ENCODE results near the gene SYNDIG1. TPM values are rescaled to one million over a fixed set of nuclear protein-coding genes. Genes with fewer than 3 reads are reported as not detected.

SYNDIG1 gene
- total RNA-seq, 1 experiment from 2014 or later, result 5.4 TPM

DNA sequence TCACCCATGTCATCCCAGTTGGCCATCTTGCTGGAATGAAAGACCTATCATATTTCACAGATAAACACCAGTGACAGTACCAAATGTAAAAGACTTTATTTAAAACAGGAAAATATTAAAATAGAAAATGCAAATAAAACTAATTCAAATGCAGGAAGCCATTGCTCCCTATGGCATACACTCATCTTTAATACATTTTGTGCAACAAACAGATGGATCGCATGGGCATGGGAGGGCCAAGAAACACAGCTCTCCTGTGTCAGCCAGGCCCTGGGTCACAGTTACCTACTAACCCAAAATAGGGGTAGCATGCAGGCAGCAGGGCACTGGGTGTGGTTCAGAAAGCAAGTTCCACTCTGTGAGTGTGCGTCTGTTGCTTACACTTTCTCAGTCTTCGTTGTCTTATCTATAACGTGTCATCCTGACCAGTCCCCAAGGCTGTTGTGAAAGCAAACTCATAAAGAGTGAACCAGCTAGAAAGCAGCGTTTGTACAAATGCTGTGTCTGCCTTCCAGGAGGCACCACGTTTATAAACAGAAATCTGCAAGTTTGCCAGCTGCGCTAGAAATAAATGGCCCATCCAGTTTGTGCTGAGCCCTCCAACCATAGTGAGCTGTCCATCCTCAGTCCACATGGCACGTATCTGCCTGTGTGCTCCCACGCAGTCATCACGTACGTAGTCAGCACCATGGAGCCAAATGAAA lies 180.5 kb downstream of the SYNDIG1 start:
- Histone ChIP-seq H3K14ac (ENCODE audit: insufficient read depth, low read length) (no peak overlapping the region), H3K23me2 (ENCODE audit: insufficient read length, low read depth, low read length, poor library complexity, severe bottlenecking) (no peaks in the 10 kb centered on the region), H4K20me1 (ENCODE audit: control insufficient read depth, insufficient read depth, insufficient read length) (no peaks in the 10 kb centered on the region), H3T11ph (ENCODE audit: low read length) (no peak overlapping the region), H2AK5ac (ENCODE audit: insufficient read length, low read length) (no peak overlapping the region), H2BK120ac (ENCODE audit: low read depth, low read length, poor library complexity, severe bottlenecking) (no peak overlapping the region), H3K23ac (ENCODE audit: insufficient read length, low read depth, low read length) (no peak overlapping the region), H3K56ac (ENCODE audit: insufficient read length, low read depth, low read length) (no peak overlapping the region), H3K18ac (ENCODE audit: insufficient read length, low read depth, low read length) (no peak overlapping the region), H4K5ac (ENCODE audit: insufficient read length, low read depth, low read length) (no peak overlapping the region), H4K8ac (replicated peaks; ENCODE audit: insufficient read length, low read depth, low read length) (no peak overlapping the region), H3K27me3 (ENCODE audit: insufficient read depth, low read length) (no peaks in the 10 kb centered on the region), H2BK15ac (ENCODE audit: low read depth, low read length) (no peak overlapping the region), H3K27ac (ENCODE audit: insufficient read length, low read depth, low read length) (no peak overlapping the region), H3K79me2 (ENCODE audit: insufficient read depth, low read length) (no peaks in the 10 kb centered on the region), H3K9me3 (ENCODE audit: control insufficient read depth, low read depth, low read length) (no peaks in the 10 kb centered on the region), H3K4me2 (ENCODE audit: insufficient read depth, insufficient read length, low read length) (no peak overlapping the region), H2BK12ac (ENCODE audit: insufficient read length, low read depth, low read length) (no peak overlapping the region), H3K79me1 (ENCODE audit: insufficient read depth, low read depth, low read length, poor library complexity, severe bottlenecking) (no peaks in the 10 kb centered on the region), H3K9ac (ENCODE audit: extremely low read depth, insufficient read length, low read length) (no peak overlapping the region), H3K4me1 (ENCODE audit: insufficient read depth, low read length) (no peaks in the 10 kb centered on the region), H2BK5ac (ENCODE audit: insufficient read length, low read length) (no peak overlapping the region), H2AFZ (ENCODE audit: low read length) (no peak overlapping the region), H3K4ac (ENCODE audit: low read depth, low read length) (no peak overlapping the region), H2BK20ac (ENCODE audit: low read depth, low read length, poor library complexity, severe bottlenecking) (no peak overlapping the region), H4K91ac (ENCODE audit: insufficient read length, low read depth, low read length) (no peak overlapping the region)
- DNase-seq, result no peak
- WGBS (ENCODE audit: extremely low coverage, insufficient read length, low lambda C conversion rate), result no CpG with 5 or more reads among the region's 11 CpGs
- TF ChIP-seq, protein P1, sequence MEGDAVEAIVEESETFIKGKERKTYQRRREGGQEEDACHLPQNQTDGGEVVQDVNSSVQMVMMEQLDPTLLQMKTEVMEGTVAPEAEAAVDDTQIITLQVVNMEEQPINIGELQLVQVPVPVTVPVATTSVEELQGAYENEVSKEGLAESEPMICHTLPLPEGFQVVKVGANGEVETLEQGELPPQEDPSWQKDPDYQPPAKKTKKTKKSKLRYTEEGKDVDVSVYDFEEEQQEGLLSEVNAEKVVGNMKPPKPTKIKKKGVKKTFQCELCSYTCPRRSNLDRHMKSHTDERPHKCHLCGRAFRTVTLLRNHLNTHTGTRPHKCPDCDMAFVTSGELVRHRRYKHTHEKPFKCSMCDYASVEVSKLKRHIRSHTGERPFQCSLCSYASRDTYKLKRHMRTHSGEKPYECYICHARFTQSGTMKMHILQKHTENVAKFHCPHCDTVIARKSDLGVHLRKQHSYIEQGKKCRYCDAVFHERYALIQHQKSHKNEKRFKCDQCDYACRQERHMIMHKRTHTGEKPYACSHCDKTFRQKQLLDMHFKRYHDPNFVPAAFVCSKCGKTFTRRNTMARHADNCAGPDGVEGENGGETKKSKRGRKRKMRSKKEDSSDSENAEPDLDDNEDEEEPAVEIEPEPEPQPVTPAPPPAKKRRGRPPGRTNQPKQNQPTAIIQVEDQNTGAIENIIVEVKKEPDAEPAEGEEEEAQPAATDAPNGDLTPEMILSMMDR (conservative IDR thresholded peaks at IDR 0.05), result no peak
- Mint-ChIP-seq H3K36me3 (ENCODE audit: insufficient read depth in 1 of 3, low read depth in 3 of 3) (no peaks in the 10 kb centered on the region; a peak in 1 of 7 replicates), H3K4me1 (no peaks in the 10 kb centered on the region), H3K27me3 (ENCODE audit: low read depth) (no peaks in the 10 kb centered on the region), H3K9me3 (no peaks in the 10 kb centered on the region; a peak in 1 of 5 replicates), H3K4me3 (no peak overlapping the region), H3K27ac (no peak overlapping the region; a peak in 1 of 7 replicates)
